Activated naive CD8-positive, alpha-beta T cell treated with anti-CD3 and anti-CD28 coated beads, Interleukin-2, amount 10 ng/mL, durations not matched to agents 7 days and 5 days (primary cell): ENCODE results near the gene FCGR3B. TPM values are rescaled to one million over a fixed set of nuclear protein-coding genes. Genes with fewer than 3 reads are reported as not detected.
"Not testable (repeated sequence)": the region's sequence is repeated elsewhere in the genome, so short reads cannot be mapped to it uniquely, and the experiment has no call there.

Experiments used
- ATAC-seq: fragments of 150-1000 bp; cut with Tn5 transposase; one replicate; pipeline ENCODE4 v1.10.0; 2021; ENCODE audit warnings: low read depth, moderate library complexity
- POLR2A ChIA-PET: fragments of 350-600 bp; sonication (Branson Sonifier 250); formaldehyde crosslinking; loops from one replicate; lab custom pipeline; 2021; ENCODE audit warnings: antibody characterized with exemption; lab: Charles Lee
- DNase-seq: peaks from one replicate; pipeline ENCODE4 v3.0.0; 2021
- H3K27ac Mint-ChIP-seq: one replicate; pipeline ENCODE4 v1.8.0; 2022; ENCODE audit warnings: mild to moderate bottlenecking, mixed read lengths
- H3K27me3 Mint-ChIP-seq: one replicate; pipeline ENCODE4 v1.8.0; 2022; ENCODE audit warnings: mild to moderate bottlenecking, moderate library complexity, mixed read lengths
- H3K36me3 Mint-ChIP-seq: one replicate; pipeline ENCODE4 v1.8.0; 2021; ENCODE audit warnings: mild to moderate bottlenecking, mixed read lengths
- H3K4me1 Mint-ChIP-seq: one replicate; pipeline ENCODE4 v1.8.0; 2021; ENCODE audit warnings: mixed read lengths
- H3K4me3 Mint-ChIP-seq: one replicate; pipeline ENCODE4 v1.8.0; 2022; ENCODE audit warnings: mild to moderate bottlenecking, moderate library complexity, mixed read lengths
- H3K9me3 Mint-ChIP-seq: one replicate; pipeline ENCODE4 v1.8.0; 2021; ENCODE audit warnings: mixed read lengths
- total RNA-seq, 2 experiments: library from RNA; stranded (reverse); gene quantifications; one replicate each; pipeline ENCODE4 v1.2.3, GENCODE V29; 2021

FCGR3B gene
- total RNA-seq, 2 experiments from 2014 or later, result not detected

- POLR2A ChIA-PET, H3K4me3 Mint-ChIP-seq, H3K4me1 Mint-ChIP-seq, ATAC-seq, DNase-seq, H3K27ac Mint-ChIP-seq, H3K9me3 Mint-ChIP-seq, H3K36me3 Mint-ChIP-seq: not testable (repeated sequence)
- peaks cover 13% of the 10 kb centered on the region for H3K27me3 Mint-ChIP-seq
These were observed 23.0 kb upstream of the FCGR3B start for GRCh38 chr1:161653971-161654370.

DNA sequence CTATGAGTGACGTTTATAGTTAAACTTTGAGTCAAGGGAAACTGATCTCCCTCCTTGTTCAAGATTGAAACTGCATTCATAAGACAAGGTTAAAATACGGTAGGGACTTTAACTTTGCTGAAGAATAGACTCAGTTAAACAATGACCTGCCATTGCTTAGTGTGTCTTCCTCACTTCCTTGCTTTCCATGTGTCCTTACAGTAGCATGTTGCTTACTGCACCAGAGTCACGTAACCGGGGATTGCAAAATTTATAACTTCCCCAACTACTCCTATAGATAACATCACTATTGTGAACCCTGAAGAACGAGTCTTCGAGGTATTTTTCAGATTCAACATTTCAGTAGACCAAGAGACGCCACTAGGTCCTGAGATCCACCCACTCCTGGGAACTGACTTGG lies 22.6 kb upstream of the FCGR3B start:
- H3K27me3 Mint-ChIP-seq, result peaks cover 13% of the 10 kb centered on the region
- POLR2A ChIA-PET, H3K9me3 Mint-ChIP-seq, DNase-seq, H3K4me3 Mint-ChIP-seq, H3K27ac Mint-ChIP-seq, ATAC-seq, H3K36me3 Mint-ChIP-seq, H3K4me1 Mint-ChIP-seq: not testable (repeated sequence)

DNA sequence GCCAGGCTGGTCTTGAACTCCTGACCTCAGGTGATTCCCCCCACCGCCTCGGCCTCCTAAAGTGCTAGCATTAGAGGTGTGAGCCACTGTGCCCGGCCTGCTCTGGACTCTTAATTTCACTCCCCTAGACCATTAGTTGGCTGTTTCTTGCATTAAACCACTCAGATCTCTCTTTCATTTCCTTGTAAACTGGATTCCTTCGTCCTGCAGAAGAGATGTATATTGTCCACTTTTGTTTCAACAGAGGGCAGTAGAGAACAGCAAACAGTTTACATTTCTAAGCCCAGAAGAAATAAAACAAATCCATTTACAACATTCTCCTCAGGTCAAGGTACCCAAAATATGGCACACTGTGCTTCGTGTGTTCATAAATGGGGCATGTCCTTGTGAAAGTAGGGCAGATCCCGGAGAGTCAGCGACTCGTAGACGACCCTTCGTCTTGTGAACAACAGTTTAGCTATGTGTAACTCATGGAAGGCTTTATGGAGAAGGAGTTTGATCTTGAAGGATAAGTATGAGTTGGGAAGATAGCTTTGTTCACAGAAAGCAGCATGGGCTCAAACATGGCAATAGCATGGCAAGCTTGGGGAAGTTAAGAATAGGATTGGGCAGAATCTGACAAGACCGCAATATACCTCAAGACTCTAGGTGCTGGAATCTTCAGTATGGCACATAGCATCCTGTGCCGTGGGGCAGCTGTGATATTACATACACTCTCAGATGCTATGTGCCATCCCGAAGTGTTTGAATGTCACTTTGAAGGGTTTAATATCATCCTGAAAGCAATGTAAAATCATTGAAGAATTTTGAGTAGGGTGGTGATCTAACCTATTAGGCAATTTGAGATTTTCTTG lies 16.8 kb upstream of the FCGR3B start:
- H3K4me1 Mint-ChIP-seq, H3K27ac Mint-ChIP-seq, H3K36me3 Mint-ChIP-seq, H3K9me3 Mint-ChIP-seq, POLR2A ChIA-PET, H3K4me3 Mint-ChIP-seq, DNase-seq: not testable (repeated sequence)
- H3K27me3 Mint-ChIP-seq, result peaks cover 25% of the 10 kb centered on the region
- ATAC-seq, result peak; percentile 73

- H3K27ac Mint-ChIP-seq, DNase-seq, ATAC-seq, H3K4me3 Mint-ChIP-seq, POLR2A ChIA-PET, H3K9me3 Mint-ChIP-seq, H3K36me3 Mint-ChIP-seq: not testable (repeated sequence)
- peaks cover 10% of the 10 kb centered on the region for H3K4me1 Mint-ChIP-seq
- H3K27me3 Mint-ChIP-seq, result peaks cover 18% of the 10 kb centered on the region
These were observed 13.9 kb upstream of the FCGR3B start for GRCh38 chr1:161644855-161645254.

DNA sequence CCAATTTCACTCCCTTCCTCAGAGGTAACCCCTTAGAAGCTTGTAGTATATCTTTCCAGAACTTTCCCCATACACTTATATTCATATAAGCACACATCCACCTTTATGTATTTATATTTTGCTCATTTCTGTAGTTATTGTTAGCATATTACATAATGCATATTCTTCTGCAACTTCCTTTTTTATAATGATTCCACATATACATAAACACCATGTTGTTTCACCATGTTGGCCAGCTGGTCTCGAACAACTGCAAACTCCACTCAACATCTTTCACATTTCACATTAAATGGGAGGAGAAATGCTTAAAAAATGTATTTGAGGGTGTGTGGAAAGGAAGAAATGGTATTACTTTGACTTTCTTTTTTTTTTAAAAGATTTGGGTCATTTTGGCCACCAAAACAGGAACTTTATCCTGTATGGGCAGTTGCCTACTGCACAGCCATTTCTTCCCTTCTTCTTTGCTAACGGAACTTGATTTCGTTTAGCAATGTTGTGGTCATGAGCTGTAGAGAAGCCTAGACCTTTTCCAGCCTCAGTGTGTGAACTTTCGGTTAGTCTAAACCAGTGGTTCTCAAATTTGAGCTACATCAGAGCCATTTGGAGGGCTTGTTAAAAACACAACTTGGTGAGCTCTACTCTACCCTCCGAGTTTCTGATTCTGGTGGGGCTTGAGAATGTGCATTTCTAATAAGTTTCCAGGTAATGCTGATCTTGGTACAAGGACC lies 12.7 kb upstream of the FCGR3B start:
- H3K27ac Mint-ChIP-seq, ATAC-seq, H3K4me3 Mint-ChIP-seq, POLR2A ChIA-PET, DNase-seq, H3K36me3 Mint-ChIP-seq, H3K9me3 Mint-ChIP-seq: not testable (repeated sequence)
- Mint-ChIP-seq H3K4me1 (peaks cover 10% of the 10 kb centered on the region), H3K27me3 (peaks cover 13% of the 10 kb centered on the region)

DNA sequence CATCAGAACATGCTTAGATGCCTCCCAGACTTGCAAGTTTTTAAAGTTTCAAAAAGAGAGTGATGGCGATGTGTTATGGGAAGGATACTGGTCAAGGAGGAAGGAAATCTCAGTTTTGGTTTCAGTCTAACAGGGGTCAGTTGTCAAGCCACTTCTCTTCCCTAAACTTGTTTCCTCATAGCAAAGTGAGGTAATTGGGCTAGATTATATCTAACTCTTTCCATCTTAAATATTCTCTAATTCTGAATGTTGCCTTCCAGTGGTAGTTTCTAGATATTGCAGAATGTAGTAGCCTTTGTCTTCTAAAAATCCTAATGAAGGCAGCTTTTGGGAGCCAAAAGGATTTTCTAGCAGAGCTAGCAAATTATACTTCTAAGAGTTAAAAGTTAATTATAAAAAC lies 11.7 kb upstream of the FCGR3B start:
- H3K4me1 Mint-ChIP-seq, H3K36me3 Mint-ChIP-seq, DNase-seq, H3K27ac Mint-ChIP-seq, POLR2A ChIA-PET, H3K9me3 Mint-ChIP-seq: not testable (repeated sequence)
- Mint-ChIP-seq H3K4me3 (peak overlapping the region; percentile 21), H3K27me3 (peaks cover 11% of the 10 kb centered on the region)
- peak; percentile 42 for ATAC-seq

- DNase-seq, H3K36me3 Mint-ChIP-seq, H3K27ac Mint-ChIP-seq, ATAC-seq, H3K9me3 Mint-ChIP-seq, POLR2A ChIA-PET, H3K27me3 Mint-ChIP-seq, H3K4me3 Mint-ChIP-seq: not testable (repeated sequence)
- H3K4me1 Mint-ChIP-seq, result peaks cover 18% of the 10 kb centered on the region
These were observed 8.2 kb upstream of the FCGR3B start for GRCh38 chr1:161639203-161639602.

GRCh38 chr1:161638251-161638993 lies 7.4 kb upstream of the FCGR3B start:
- H3K27ac Mint-ChIP-seq, ATAC-seq, H3K27me3 Mint-ChIP-seq, H3K36me3 Mint-ChIP-seq, H3K9me3 Mint-ChIP-seq, H3K4me3 Mint-ChIP-seq, DNase-seq, POLR2A ChIA-PET: not testable (repeated sequence)
- H3K4me1 Mint-ChIP-seq, result peaks cover 17% of the 10 kb centered on the region

- POLR2A ChIA-PET, H3K27me3 Mint-ChIP-seq, H3K9me3 Mint-ChIP-seq, DNase-seq, ATAC-seq, H3K36me3 Mint-ChIP-seq: not testable (repeated sequence)
- Mint-ChIP-seq H3K4me3 (peak overlapping the region; percentile 39), H3K27ac (peak overlapping the region; percentile 80), H3K4me1 (peaks cover 11% of the 10 kb centered on the region)
These were observed 6.0 kb upstream of the FCGR3B start for GRCh38 chr1:161636976-161637375.

DNA sequence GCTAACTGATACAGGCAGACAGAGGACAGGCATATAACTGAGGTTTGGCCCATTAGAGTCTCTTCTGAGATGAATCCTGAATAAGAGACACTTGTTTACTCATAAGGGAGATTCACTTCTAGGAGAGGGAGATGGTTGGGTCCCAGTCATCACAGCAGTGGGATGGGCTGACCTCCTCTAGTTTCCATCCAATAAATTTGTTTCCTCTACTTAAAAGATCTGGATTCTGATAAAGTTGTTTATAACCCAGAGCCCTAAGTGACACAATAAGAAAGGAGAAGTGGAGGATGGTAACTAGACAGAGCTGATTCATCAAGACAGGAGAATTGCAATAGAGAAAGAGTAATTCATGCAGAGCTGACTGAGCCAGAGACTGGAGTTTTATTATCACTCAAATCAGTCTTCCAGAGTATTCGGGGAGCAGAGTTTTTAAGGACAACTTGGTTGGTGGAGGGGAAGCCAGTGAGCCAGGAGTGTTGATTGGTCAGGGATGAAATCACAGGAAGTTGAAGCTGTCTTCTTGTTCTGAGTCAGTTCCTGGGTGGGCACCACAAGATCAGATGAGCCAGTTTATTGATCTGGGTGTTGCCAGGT lies 5.3 kb upstream of the FCGR3B start:
- peak overlapping the region; percentile 67 for H3K4me3 Mint-ChIP-seq
- POLR2A ChIA-PET, H3K27me3 Mint-ChIP-seq, H3K9me3 Mint-ChIP-seq, H3K36me3 Mint-ChIP-seq, DNase-seq: not testable (repeated sequence)
- peak; percentile 76 for ATAC-seq
- H3K27ac Mint-ChIP-seq, result peak overlapping the region; percentile 89
- peaks cover 11% of the 10 kb centered on the region for H3K4me1 Mint-ChIP-seq

DNA sequence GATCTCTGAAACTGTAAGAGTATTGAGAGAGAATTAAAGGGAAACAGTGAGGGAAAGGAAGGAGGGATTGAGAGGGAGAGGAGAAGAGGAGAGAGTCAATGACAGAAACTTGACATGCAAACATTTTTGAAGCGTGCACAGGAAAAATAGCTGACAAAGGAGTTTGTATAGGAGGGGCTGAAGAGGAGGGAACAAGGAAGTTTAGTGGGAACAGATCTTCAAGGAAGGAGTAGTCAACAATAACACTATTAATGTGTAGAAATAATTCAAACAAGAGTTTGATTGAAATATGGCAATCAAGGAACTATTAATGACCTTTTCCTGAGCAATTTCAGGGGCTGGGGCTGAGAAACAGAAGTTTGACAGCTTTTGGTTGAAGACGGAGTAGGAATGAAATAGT lies 4.0 kb upstream of the FCGR3B start:
- H3K4me3 Mint-ChIP-seq, H3K27ac Mint-ChIP-seq, POLR2A ChIA-PET, DNase-seq, H3K9me3 Mint-ChIP-seq, H3K27me3 Mint-ChIP-seq, H3K36me3 Mint-ChIP-seq, ATAC-seq: not testable (repeated sequence)
- H3K4me1 Mint-ChIP-seq, result peaks cover 11% of the 10 kb centered on the region

DNA sequence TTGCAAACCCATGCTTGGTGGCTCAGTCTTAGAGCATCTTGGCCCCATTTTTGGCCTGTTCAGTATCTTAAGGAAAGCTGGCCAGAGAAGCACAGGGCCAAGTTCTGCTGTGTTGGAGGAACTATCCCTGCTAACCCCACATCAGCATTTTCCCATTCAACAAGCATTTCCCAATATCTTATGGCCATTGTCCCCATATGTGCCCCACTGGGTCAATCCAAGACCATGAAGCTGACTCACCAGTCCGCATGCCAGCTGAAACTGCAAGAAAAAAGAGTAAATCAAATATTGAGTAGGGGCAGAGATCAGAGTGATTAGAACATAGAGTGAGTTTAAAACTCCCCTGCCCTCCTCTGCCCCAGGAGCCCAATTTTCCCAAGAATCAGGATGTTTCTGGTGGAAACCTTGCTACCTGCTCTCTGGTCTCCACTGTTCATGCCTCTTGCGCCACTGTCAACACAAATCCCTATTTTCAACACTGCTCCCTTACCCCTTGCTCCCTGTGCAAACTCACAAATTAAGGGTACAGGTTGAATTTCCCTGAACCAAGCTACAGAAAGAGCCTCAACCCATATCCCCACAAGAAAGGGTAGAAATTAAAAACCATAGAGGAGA lies 741 bp downstream of the FCGR3B start:
- H3K27me3 Mint-ChIP-seq, H3K27ac Mint-ChIP-seq, POLR2A ChIA-PET, H3K36me3 Mint-ChIP-seq, H3K4me1 Mint-ChIP-seq, H3K4me3 Mint-ChIP-seq, DNase-seq, ATAC-seq, H3K9me3 Mint-ChIP-seq: not testable (repeated sequence)
